Gastrocnemius medialis (tissue), 4 donors: Measurements from ENCODE around the gene RYR3.

Source experiments
- POLR2A ChIP-seq, 2 donors: fragments of 450-650 bp; IDR thresholded peaks; one replicate each; pipeline ENCODE4 v1.6.1; 2017; ENCODE audit warnings: antibody characterized with exemption in 2 of 2, mild to moderate bottlenecking in 2 of 2, moderate library complexity in 2 of 2
- TF ChIP-seq, protein P1 (sequence below), 5 experiments: fragments of 450-650 bp in 3 of 5; fragments of 200-600 bp in 2 of 5; sonication (generic) in 2 of 5; IDR thresholded peaks in 4 of 5; conservative IDR thresholded peaks in 1 of 5; 1 replicate in 4 of 5; 2 replicates in 1 of 5; pipeline ENCODE4 v1.5.1; 2016 to 2019; ENCODE audit warnings: antibody characterized with exemption in 5 of 5, mild to moderate bottlenecking in 3 of 5, moderate library complexity in 3 of 5

DNA sequence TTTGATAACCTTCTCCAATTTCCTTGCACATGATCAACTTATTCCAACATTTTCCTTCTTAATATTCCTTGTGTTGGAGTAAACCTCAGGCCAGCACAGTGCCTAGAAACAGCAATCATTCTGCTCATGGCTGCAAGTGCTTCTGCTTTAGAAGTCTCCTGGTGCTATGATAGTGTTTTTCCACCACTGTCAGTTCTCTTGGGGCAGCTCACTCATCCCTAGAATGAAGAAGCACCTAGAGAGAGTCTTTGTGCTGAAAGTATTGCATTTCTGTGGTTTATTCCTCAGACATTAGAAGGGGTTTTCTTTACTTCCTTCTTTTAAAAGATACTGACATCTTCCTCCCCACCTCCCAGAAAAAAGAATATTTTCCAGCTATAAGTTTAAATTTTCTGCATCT is 183.5 kb downstream of the RYR3 start:
- TF ChIP-seq, protein P1, sequence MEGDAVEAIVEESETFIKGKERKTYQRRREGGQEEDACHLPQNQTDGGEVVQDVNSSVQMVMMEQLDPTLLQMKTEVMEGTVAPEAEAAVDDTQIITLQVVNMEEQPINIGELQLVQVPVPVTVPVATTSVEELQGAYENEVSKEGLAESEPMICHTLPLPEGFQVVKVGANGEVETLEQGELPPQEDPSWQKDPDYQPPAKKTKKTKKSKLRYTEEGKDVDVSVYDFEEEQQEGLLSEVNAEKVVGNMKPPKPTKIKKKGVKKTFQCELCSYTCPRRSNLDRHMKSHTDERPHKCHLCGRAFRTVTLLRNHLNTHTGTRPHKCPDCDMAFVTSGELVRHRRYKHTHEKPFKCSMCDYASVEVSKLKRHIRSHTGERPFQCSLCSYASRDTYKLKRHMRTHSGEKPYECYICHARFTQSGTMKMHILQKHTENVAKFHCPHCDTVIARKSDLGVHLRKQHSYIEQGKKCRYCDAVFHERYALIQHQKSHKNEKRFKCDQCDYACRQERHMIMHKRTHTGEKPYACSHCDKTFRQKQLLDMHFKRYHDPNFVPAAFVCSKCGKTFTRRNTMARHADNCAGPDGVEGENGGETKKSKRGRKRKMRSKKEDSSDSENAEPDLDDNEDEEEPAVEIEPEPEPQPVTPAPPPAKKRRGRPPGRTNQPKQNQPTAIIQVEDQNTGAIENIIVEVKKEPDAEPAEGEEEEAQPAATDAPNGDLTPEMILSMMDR (IDR thresholded peaks at IDR 0.05 in 4 of 5, conservative IDR thresholded peaks at IDR 0.05 in 1 of 5), result no peak
- TF ChIP-seq POLR2A (IDR thresholded peaks at IDR 0.05), result no peak
